GM10248 (cell line): ENCODE measurements around the gene MPP4.

Experiments
- CTCF ChIA-PET: fragments of 300-600 bp; sonication (Branson Sonifier 250); formaldehyde crosslinking; extraction: SDS; loops from one replicate; lab custom pipeline; 2021; ENCODE audit warnings: antibody characterized with exemption; lab: Yijun Ruan, JAX
- POLR2A ChIA-PET: fragments of 350-650 bp; sonication (Branson Sonifier 250); formaldehyde crosslinking; extraction: SDS; loops from one replicate; lab custom pipeline; 2020; ENCODE audit warnings: antibody characterized with exemption; lab: Yijun Ruan, JAX
- DNase-seq: peaks from one replicate; pipeline ENCODE4 v3.0.0; 2012; ENCODE audit errors: extremely low spot score
- TF ChIP-seq, protein P1 (sequence below): IDR thresholded peaks from 2 replicates; pipeline ENCODE4 v1.5.1; 2012; ENCODE audit warnings: mild to moderate bottlenecking, low read depth; ENCODE audit errors: extremely low read depth, missing control alignments, control extremely low read depth

Gene MPP4

DNA sequence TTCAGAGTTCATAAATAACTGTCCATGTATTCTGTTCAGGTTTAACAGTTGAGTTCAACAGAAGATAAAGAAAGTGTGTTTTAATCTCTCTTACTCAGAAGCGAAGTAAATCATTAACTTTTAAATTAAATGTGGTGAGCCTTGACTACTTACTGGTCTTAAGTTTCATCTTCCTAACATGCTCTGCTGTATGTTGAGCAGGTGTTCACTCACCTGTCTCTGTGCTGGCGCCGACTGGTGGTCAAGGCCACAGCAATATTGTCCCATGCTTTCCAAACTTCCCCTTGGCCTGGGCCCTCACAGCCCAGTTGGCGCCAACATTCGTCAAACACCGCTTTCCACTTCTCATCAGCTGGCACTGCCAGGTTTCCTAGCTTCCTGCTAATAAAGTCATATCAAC, 17.0 kb upstream of the MPP4 start:
- ChIA-PET CTCF (interaction anchor here (1.2 to 1.6 kb wide), 2 partner anchors 17 to 36 kb away, joined by 4 to 6 read pairs; partner anchors contain the start of gene MPP4), POLR2A (no interaction called here)
- TF ChIP-seq, protein P1, sequence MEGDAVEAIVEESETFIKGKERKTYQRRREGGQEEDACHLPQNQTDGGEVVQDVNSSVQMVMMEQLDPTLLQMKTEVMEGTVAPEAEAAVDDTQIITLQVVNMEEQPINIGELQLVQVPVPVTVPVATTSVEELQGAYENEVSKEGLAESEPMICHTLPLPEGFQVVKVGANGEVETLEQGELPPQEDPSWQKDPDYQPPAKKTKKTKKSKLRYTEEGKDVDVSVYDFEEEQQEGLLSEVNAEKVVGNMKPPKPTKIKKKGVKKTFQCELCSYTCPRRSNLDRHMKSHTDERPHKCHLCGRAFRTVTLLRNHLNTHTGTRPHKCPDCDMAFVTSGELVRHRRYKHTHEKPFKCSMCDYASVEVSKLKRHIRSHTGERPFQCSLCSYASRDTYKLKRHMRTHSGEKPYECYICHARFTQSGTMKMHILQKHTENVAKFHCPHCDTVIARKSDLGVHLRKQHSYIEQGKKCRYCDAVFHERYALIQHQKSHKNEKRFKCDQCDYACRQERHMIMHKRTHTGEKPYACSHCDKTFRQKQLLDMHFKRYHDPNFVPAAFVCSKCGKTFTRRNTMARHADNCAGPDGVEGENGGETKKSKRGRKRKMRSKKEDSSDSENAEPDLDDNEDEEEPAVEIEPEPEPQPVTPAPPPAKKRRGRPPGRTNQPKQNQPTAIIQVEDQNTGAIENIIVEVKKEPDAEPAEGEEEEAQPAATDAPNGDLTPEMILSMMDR, result no peak
- DNase-seq, result no peak

DNA sequence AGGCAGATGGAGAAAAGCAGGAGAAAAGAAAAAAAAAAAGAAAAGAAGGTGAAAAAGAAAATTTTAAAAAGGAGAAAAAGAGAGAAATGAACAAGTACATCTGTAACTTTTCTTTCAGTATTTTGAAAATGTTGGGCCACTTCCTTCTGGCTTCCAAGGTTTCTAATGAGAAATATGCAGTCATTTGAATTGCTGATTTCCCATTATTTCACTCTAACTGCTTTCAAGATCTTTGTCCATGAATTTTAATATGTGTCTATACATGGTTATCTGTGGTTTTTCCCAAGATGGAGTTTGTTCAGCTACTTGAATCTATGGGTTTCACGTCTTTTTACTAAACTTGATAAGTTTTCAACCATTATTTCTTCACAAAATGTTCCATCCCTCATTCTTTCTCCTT, 14.3 kb upstream of the MPP4 start:
- TF ChIP-seq, protein P1, result no peak
- ChIA-PET CTCF (no interaction called here), POLR2A (no interaction called here)
- DNase-seq, result no peak

DNA sequence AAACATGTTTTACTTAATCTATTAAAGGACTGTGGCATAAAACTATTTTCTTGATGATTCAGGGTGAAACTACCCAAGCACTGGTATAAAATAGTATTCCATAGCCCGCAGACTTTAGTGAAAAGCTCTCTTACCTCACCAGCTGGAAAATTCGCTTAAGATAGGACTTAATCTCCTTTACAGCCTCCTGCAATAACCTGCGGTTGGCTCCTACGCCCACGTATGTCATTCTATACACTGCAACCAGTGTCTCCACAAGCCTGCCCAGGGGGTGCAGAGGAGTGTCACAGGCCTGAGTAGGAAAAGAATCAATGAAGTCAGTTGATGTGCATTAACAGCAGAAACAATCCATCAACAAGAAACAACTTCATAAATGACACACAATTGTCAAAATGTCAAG, 11.3 kb upstream of the MPP4 start:
- CTCF ChIA-PET, result interaction anchor here (1.9 kb wide), 1 partner anchor 23 kb away, joined by 4 read pairs; no protein-coding TSS in a partner anchor
- POLR2A ChIA-PET, result no interaction called here
- TF ChIP-seq, protein P1, result no peak
- DNase-seq, result no peak

DNA sequence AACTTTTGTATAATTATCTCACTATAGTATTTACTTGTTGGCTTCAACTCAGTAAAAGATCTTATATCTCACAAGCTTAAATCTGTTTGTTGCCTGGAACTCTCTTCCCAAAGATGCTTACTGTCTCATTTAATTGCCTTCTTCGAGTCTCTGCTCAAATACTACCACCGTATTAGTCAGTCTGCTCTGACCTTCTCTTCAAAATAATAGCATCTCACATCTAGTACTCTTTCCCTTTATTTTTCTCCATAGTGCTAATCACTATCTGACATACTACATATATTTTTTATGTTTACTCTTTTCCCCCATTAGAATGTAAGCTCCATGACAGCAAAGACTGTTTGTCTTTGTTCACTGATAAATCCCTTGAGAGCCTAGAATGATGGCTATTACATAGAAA, 10.6 kb upstream of the MPP4 start:
- ChIA-PET CTCF (interaction anchor here (1.1 to 1.9 kb wide), 2 partner anchors 22 to 35 kb away, joined by 3 to 4 read pairs; no protein-coding TSS in a partner anchor), POLR2A (no interaction called here)
- DNase-seq, result no peak
- TF ChIP-seq, protein P1, result no peak

DNA sequence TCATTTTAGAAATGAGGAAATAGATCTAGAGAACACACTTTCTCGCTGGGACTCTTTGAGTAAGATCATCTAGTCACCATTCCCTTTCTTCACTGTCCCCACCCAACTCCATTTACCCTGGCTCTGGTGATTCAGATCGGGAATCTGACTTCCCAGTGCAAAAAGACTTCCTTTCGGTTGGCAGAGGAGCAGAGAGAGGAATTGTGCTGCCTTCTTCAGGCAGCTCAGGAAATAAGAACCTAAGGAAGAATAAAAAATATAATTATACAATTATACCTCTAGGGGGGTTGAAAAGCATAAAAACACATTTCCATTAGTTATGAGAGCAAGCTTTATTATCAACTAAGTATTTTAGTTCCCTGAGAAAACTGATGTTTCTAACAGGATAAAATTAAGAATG, 9.3 kb upstream of the MPP4 start:
- CTCF ChIA-PET, result no interaction called here
- DNase-seq, result no peak
- TF ChIP-seq, protein P1, result no peak
- POLR2A ChIA-PET, result no interaction called here

DNA sequence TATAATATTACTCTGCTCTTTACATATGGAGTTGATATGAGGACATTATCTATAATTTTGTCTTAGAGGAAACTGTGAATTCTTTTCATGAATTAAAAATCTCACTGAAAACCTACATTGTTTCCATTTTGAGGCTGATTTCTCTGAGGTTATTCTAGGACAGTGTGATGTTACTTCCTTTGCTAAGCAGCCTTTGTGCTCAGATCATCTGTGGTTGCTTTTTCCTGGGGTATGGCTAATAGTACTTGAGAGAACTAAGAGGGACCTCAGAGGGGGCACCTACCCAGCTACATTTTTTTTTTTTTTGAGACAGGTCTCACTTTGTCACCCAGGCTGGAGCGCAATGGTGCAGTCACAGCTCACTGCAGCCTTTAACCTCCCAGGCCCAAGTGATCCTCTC, 8.7 kb upstream of the MPP4 start:
- CTCF ChIA-PET, result interaction anchor here (1.7 to 2.1 kb wide), 2 partner anchors 14 to 24 kb away, joined by 4 to 5 read pairs; no protein-coding TSS in a partner anchor
- DNase-seq, result no peak
- TF ChIP-seq, protein P1, result no peak
- POLR2A ChIA-PET, result no interaction called here

DNA sequence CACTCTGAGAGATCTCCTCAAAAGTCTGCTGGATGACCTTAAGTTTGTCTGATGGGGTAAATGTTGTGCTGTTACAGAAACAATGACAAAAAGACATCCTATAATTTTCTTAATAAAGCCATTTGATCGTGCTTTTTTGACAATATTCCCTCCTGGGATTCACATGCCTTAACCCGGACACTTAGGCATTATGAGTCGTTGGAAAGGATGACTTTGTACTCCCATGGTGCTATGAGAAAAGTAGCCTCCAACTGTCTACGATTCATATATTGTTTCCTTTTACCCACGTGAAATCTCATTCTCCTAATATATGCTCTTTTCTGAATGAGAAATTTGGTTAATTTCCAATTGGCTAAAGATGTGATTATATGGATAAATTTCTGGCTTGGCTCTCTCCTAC, 6.1 kb upstream of the MPP4 start:
- CTCF ChIA-PET, result no interaction called here
- POLR2A ChIA-PET, result no interaction called here
- TF ChIP-seq, protein P1, result no peak
- no peak for DNase-seq
